ENCODE results near the gene NRGN.

DNA sequence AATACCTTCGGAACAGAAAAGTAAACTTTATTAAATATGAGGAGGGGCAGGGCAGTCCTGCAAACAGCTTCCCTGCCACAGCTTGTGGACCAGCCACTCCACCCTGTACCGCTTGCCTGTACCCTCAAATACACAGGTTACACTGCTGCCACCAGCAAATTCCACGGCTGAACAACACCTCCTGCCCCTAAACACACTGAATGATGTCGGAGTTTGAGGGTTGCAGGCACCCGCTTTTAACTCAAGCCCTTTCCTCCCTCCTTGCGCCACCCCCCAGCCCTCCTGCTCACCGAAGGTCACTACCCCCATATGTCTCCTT, 8.3 kb downstream of the NRGN start:
- TF ChIP-seq, protein P1, sequence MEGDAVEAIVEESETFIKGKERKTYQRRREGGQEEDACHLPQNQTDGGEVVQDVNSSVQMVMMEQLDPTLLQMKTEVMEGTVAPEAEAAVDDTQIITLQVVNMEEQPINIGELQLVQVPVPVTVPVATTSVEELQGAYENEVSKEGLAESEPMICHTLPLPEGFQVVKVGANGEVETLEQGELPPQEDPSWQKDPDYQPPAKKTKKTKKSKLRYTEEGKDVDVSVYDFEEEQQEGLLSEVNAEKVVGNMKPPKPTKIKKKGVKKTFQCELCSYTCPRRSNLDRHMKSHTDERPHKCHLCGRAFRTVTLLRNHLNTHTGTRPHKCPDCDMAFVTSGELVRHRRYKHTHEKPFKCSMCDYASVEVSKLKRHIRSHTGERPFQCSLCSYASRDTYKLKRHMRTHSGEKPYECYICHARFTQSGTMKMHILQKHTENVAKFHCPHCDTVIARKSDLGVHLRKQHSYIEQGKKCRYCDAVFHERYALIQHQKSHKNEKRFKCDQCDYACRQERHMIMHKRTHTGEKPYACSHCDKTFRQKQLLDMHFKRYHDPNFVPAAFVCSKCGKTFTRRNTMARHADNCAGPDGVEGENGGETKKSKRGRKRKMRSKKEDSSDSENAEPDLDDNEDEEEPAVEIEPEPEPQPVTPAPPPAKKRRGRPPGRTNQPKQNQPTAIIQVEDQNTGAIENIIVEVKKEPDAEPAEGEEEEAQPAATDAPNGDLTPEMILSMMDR (IDR thresholded peaks at IDR 0.05; ENCODE audit: poor library complexity, severe bottlenecking), result no peak
- no peak for TF ChIP-seq EP300 (conservative IDR thresholded peaks at IDR 0.05; ENCODE audit: poor library complexity, severe bottlenecking)
- no peak for TF ChIP-seq POLR2AphosphoS5 (IDR thresholded peaks at IDR 0.05)
